Measurements from ENCODE around the gene IFT122.
A peak's percentile ranks its signal among the peaks of the same experiment; 100 is the strongest.
"Not testable (repeated sequence)": the region's sequence is repeated elsewhere in the genome, so short reads cannot be mapped to it uniquely, and the experiment has no call there.

Gene IFT122

GRCh38 chr3:129474984-129475804 is 35.2 kb downstream of the IFT122 start:
- H3K4me1 ChIP-seq (ENCODE audit: insufficient read depth, insufficient read length): no peaks in the 10 kb centered on the region
- no peak for DNase-seq (ENCODE audit: low read depth, low spot score)
- H3K27me3 ChIP-seq (ENCODE audit: insufficient read depth, insufficient read length): no peaks in the 10 kb centered on the region
- H3K9me3 ChIP-seq (ENCODE audit: insufficient read depth, low read length): no peaks in the 10 kb centered on the region
- TF ChIP-seq YY1 (IDR thresholded peaks at IDR 0.05; ENCODE audit: insufficient read depth, insufficient read length) (no peak), SUZ12 (IDR thresholded peaks at IDR 0.05; ENCODE audit: extremely low read depth, insufficient read depth, insufficient read length) (no peak), ZNF274 (IDR thresholded peaks at IDR 0.05; ENCODE audit: low read depth, low read length) (no peak)
- H3K36me3 ChIP-seq (ENCODE audit: insufficient read depth, insufficient read length, low read length): peaks cover 54% of the 10 kb centered on the region
- no peak overlapping the region for H3K9ac ChIP-seq (ENCODE audit: insufficient read length, low read depth)
- no peak overlapping the region for H3K4me3 ChIP-seq (ENCODE audit: insufficient read length, low read depth)

DNA sequence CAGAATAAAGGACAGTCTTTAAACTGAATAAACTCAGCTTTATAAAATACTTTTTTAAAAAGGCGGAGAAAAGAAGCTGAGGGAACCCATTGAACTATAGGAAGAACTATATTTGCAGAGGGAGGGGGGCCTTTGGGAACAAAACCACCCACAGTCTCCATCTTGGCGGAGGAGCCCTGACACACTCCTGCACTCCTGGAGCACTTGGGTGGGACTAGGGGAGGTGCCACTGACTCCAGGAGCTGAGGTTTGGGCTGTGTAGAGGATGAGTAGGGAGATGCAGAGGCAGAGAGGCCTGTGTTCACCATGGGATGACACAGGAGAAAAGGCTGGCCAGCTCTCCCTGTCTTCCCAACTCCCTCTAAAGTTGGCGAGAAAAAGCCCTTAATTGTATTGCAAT is 35.8 kb downstream of the IFT122 start:
- no peak overlapping the region for H3K4me3 ChIP-seq (ENCODE audit: insufficient read length, low read depth)
- no peaks in the 10 kb centered on the region for H3K9me3 ChIP-seq (ENCODE audit: insufficient read depth, low read length)
- H3K27me3 ChIP-seq (ENCODE audit: insufficient read depth, insufficient read length): no peaks in the 10 kb centered on the region
- DNase-seq (ENCODE audit: low read depth, low spot score): no peak
- no peaks in the 10 kb centered on the region for H3K4me1 ChIP-seq (ENCODE audit: insufficient read depth, insufficient read length)
- no peak overlapping the region for H3K9ac ChIP-seq (ENCODE audit: insufficient read length, low read depth)
- TF ChIP-seq SUZ12 (IDR thresholded peaks at IDR 0.05; ENCODE audit: extremely low read depth, insufficient read depth, insufficient read length) (no peak), YY1 (IDR thresholded peaks at IDR 0.05; ENCODE audit: insufficient read depth, insufficient read length) (no peak), ZNF274 (IDR thresholded peaks at IDR 0.05; ENCODE audit: low read depth, low read length) (no peak)
- peaks cover 59% of the 10 kb centered on the region for H3K36me3 ChIP-seq (ENCODE audit: insufficient read depth, insufficient read length, low read length)

- Histone ChIP-seq H3K27me3 (ENCODE audit: insufficient read depth, insufficient read length) (no peaks in the 10 kb centered on the region), H3K9me3 (ENCODE audit: insufficient read depth, low read length) (no peaks in the 10 kb centered on the region), H3K36me3 (ENCODE audit: insufficient read depth, insufficient read length, low read length) (peaks cover 57% of the 10 kb centered on the region), H3K4me1 (ENCODE audit: insufficient read depth, insufficient read length) (peaks cover 1% of the 10 kb centered on the region), H3K4me3 (ENCODE audit: insufficient read length, low read depth) (no peak overlapping the region), H3K9ac (ENCODE audit: insufficient read length, low read depth) (no peak overlapping the region)
- no peak for DNase-seq (ENCODE audit: low read depth, low spot score)
- no peak for TF ChIP-seq SUZ12 (IDR thresholded peaks at IDR 0.05; ENCODE audit: extremely low read depth, insufficient read depth, insufficient read length)
- no peak for TF ChIP-seq ZNF274 (IDR thresholded peaks at IDR 0.05; ENCODE audit: low read depth, low read length)
- no peak for TF ChIP-seq YY1 (IDR thresholded peaks at IDR 0.05; ENCODE audit: insufficient read depth, insufficient read length)
Measured at GRCh38 chr3:129476586-129476985, 36.6 kb downstream of the IFT122 start.

GRCh38 chr3:129481225-129481765 is 41.3 kb downstream of the IFT122 start:
- H3K4me3 ChIP-seq (ENCODE audit: insufficient read length, low read depth): not testable (repeated sequence)

GRCh38 chr3:129481766-129482332 is 41.8 kb downstream of the IFT122 start:
- Histone ChIP-seq H3K9ac (ENCODE audit: insufficient read length, low read depth) (peak overlapping the region; percentile 15), H3K36me3 (ENCODE audit: insufficient read depth, insufficient read length, low read length) (peaks cover 74% of the 10 kb centered on the region), H3K4me1 (ENCODE audit: insufficient read depth, insufficient read length) (peaks cover 21% of the 10 kb centered on the region), H3K4me3 (ENCODE audit: insufficient read length, low read depth) (no peak overlapping the region), H3K9me3 (ENCODE audit: insufficient read depth, low read length) (no peaks in the 10 kb centered on the region), H3K27me3 (ENCODE audit: insufficient read depth, insufficient read length) (no peaks in the 10 kb centered on the region)
- DNase-seq (ENCODE audit: low read depth, low spot score): no peak
- TF ChIP-seq SUZ12 (IDR thresholded peaks at IDR 0.05; ENCODE audit: extremely low read depth, insufficient read depth, insufficient read length) (no peak), YY1 (IDR thresholded peaks at IDR 0.05; ENCODE audit: insufficient read depth, insufficient read length) (no peak), ZNF274 (IDR thresholded peaks at IDR 0.05; ENCODE audit: low read depth, low read length) (no peak)

More at GRCh38 chr3:129481225-129481765, 41.3 kb downstream of the IFT122 start:
- not testable (repeated sequence) for H3K27me3 ChIP-seq (ENCODE audit: insufficient read depth, insufficient read length); DNase-seq (ENCODE audit: low read depth, low spot score); H3K9ac ChIP-seq (ENCODE audit: insufficient read length, low read depth); H3K9me3 ChIP-seq (ENCODE audit: insufficient read depth, low read length)
- Histone ChIP-seq H3K4me1 (ENCODE audit: insufficient read depth, insufficient read length) (peaks cover 19% of the 10 kb centered on the region), H3K36me3 (ENCODE audit: insufficient read depth, insufficient read length, low read length) (peaks cover 80% of the 10 kb centered on the region)

DNA sequence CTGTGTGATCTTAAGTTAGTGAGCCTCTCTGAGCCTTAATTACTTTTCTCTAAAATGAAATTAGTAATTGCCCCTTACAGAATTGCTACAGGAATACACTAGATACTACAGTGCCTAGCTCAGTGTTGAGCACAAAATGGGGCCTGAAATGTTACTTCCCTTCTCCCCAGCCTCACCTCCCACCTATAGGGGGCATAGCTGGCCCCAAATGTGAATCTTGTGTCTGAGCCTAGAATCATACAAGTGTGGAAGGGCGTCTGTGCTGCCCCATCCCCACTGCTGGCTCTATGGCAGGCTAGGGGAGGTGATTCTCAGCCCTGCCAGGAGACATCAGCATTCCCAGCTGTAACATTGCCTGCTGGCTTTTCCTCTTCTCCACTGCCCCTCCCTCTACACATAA is 42.7 kb downstream of the IFT122 start:
- no peak overlapping the region for H3K9ac ChIP-seq (ENCODE audit: insufficient read length, low read depth)
- H3K4me3 ChIP-seq (ENCODE audit: insufficient read length, low read depth): no peak overlapping the region
- no peaks in the 10 kb centered on the region for H3K9me3 ChIP-seq (ENCODE audit: insufficient read depth, low read length)
- DNase-seq (ENCODE audit: low read depth, low spot score): no peak
- peaks cover 68% of the 10 kb centered on the region for H3K36me3 ChIP-seq (ENCODE audit: insufficient read depth, insufficient read length, low read length)
- H3K27me3 ChIP-seq (ENCODE audit: insufficient read depth, insufficient read length): no peaks in the 10 kb centered on the region
- no peak for TF ChIP-seq SUZ12 (IDR thresholded peaks at IDR 0.05; ENCODE audit: extremely low read depth, insufficient read depth, insufficient read length)
- TF ChIP-seq ZNF274 (IDR thresholded peaks at IDR 0.05; ENCODE audit: low read depth, low read length): no peak
- TF ChIP-seq YY1 (IDR thresholded peaks at IDR 0.05; ENCODE audit: insufficient read depth, insufficient read length): no peak
- peaks cover 27% of the 10 kb centered on the region for H3K4me1 ChIP-seq (ENCODE audit: insufficient read depth, insufficient read length)

- Histone ChIP-seq H3K9me3 (ENCODE audit: insufficient read depth, low read length) (no peaks in the 10 kb centered on the region), H3K4me3 (ENCODE audit: insufficient read length, low read depth) (no peak overlapping the region), H3K27me3 (ENCODE audit: insufficient read depth, insufficient read length) (no peaks in the 10 kb centered on the region), H3K4me1 (ENCODE audit: insufficient read depth, insufficient read length) (peaks cover 27% of the 10 kb centered on the region), H3K9ac (ENCODE audit: insufficient read length, low read depth) (no peak overlapping the region), H3K36me3 (ENCODE audit: insufficient read depth, insufficient read length, low read length) (peaks cover 62% of the 10 kb centered on the region)
- DNase-seq (ENCODE audit: low read depth, low spot score): no peak
- TF ChIP-seq YY1 (IDR thresholded peaks at IDR 0.05; ENCODE audit: insufficient read depth, insufficient read length) (no peak), SUZ12 (IDR thresholded peaks at IDR 0.05; ENCODE audit: extremely low read depth, insufficient read depth, insufficient read length) (no peak), ZNF274 (IDR thresholded peaks at IDR 0.05; ENCODE audit: low read depth, low read length) (no peak)
Measured at GRCh38 chr3:129483870-129484269, 43.8 kb downstream of the IFT122 start.

DNA sequence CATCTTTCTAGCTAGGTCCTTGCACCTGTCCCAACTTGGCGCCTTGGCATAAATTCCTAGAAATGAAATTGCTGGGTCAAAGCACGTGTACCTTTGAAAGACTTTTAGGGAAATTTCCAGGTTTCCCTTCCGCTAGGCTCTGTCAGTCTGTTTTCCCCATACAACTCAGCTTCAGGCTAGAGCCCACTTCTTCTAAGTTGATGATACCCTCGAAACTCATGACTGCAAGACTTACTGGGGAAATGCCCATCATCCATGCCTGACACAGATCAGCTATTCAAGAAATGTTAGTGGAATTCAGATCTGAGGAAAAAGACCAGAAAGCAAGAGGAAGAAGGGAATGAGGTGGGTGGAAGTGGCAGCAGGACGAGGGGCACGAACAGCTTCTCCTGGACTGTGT is 45.1 kb downstream of the IFT122 start:
- not testable (repeated sequence) for H3K9me3 ChIP-seq (ENCODE audit: insufficient read depth, low read length); DNase-seq (ENCODE audit: low read depth, low spot score); H3K4me3 ChIP-seq (ENCODE audit: insufficient read length, low read depth); H3K27me3 ChIP-seq (ENCODE audit: insufficient read depth, insufficient read length)
- Histone ChIP-seq H3K36me3 (ENCODE audit: insufficient read depth, insufficient read length, low read length) (peaks cover 53% of the 10 kb centered on the region), H3K4me1 (ENCODE audit: insufficient read depth, insufficient read length) (peaks cover 27% of the 10 kb centered on the region), H3K9ac (ENCODE audit: insufficient read length, low read depth) (peak overlapping the region; percentile 53)

Measured in NT2/D1 (cell line).